Naive thymus-derived CD4-positive, alpha-beta T cell (primary cell): ENCODE results near the gene UBASH3B. TPM values are rescaled to one million over a fixed set of nuclear protein-coding genes. Genes with fewer than 3 reads are reported as not detected.

ENCODE experiments used
- ATAC-seq: fragments of 150-1000 bp; cut with Tn5 transposase; 2 replicates; pipeline ENCODE4 v1.10.0; 2021; ENCODE audit warnings: mild to moderate bottlenecking, moderate library complexity
- CTCF ChIA-PET: fragments of 350-600 bp; sonication (Branson Sonifier 250); formaldehyde crosslinking; loops from one replicate; lab custom pipeline; 2021; ENCODE audit warnings: antibody characterized with exemption; lab: Charles Lee
- POLR2A ChIA-PET: fragments of 350-600 bp; sonication (Branson Sonifier 250); formaldehyde crosslinking; loops from one replicate; lab custom pipeline; 2021; ENCODE audit warnings: antibody characterized with exemption, inconsistent platforms; lab: Charles Lee
- DNase-seq, 9 donors: peaks; one replicate each; pipeline versions ENCODE4 v3.0.0 to v3.0.0-alpha.2; 2020 to 2022; ENCODE audit warnings: mixed read lengths in 1 of 9
- H3K27ac ChIP-seq: one replicate; pipeline ENCODE4 v1.7.0; 2013; ENCODE audit warnings: mild to moderate bottlenecking, low read depth, low read length, moderate library complexity
- H3K27me3 ChIP-seq, 2 donors: one replicate each; pipeline ENCODE4 v1.7.0; 2013; ENCODE audit warnings: low read length in 2 of 2, mild to moderate bottlenecking in 2 of 2, moderate library complexity in 2 of 2; ENCODE audit not compliant: control insufficient read depth in 2 of 2, insufficient read depth in 2 of 2
- H3K36me3 ChIP-seq, 3 experiments: 1 replicate in 2 of 3; 2 replicates in 1 of 3; pipeline ENCODE4 v1.7.0; 2013; ENCODE audit warnings: low read length in 3 of 3, mild to moderate bottlenecking in 3 of 3, moderate library complexity in 1 of 3; ENCODE audit not compliant: insufficient read depth in 3 of 3, control insufficient read depth in 2 of 3
- H3K4me1 ChIP-seq, 2 donors: one replicate each; pipeline ENCODE4 v1.7.0; 2013; ENCODE audit warnings: low read length in 2 of 2, mild to moderate bottlenecking in 2 of 2, moderate library complexity in 1 of 2; ENCODE audit not compliant: control insufficient read depth in 2 of 2, insufficient read depth in 2 of 2
- H3K4me3 ChIP-seq: 2 replicates; pipeline ENCODE4 v1.7.0; 2013; ENCODE audit warnings: mild to moderate bottlenecking, low read length
- H3K9me3 ChIP-seq, 3 experiments: 1 replicate in 2 of 3; 2 replicates in 1 of 3; pipeline ENCODE4 v1.7.0; 2013; ENCODE audit warnings: low read length in 3 of 3; ENCODE audit not compliant: control insufficient read depth in 2 of 3
- H3K27ac Mint-ChIP-seq, 9 donors: one replicate each; pipeline ENCODE4 v1.8.0; 2020 to 2022; ENCODE audit warnings: mixed read lengths in 9 of 9, mild to moderate bottlenecking in 8 of 9, moderate library complexity in 5 of 9, inconsistent platforms in 2 of 9
- H3K27me3 Mint-ChIP-seq, 5 donors: one replicate each; pipeline ENCODE4 v1.8.0; 2021 to 2022; ENCODE audit warnings: mixed read lengths in 5 of 5, mild to moderate bottlenecking in 1 of 5
- H3K36me3 Mint-ChIP-seq, 5 donors: one replicate each; pipeline ENCODE4 v1.8.0; 2020 to 2022; ENCODE audit warnings: mixed read lengths in 5 of 5, mild to moderate bottlenecking in 3 of 5, inconsistent platforms in 1 of 5
- H3K4me1 Mint-ChIP-seq, 7 donors: one replicate each; pipeline ENCODE4 v1.8.0; 2020 to 2022; ENCODE audit warnings: mixed read lengths in 7 of 7, mild to moderate bottlenecking in 3 of 7, inconsistent platforms in 1 of 7
- H3K4me3 Mint-ChIP-seq, 10 donors: one replicate each; pipeline ENCODE4 v1.8.0; 2020 to 2022; ENCODE audit warnings: mild to moderate bottlenecking in 10 of 10, mixed read lengths in 10 of 10, moderate library complexity in 6 of 10, inconsistent platforms in 2 of 10
- H3K9me3 Mint-ChIP-seq, 11 donors: one replicate each; pipeline ENCODE4 v1.8.0; 2020 to 2022; ENCODE audit warnings: mixed read lengths in 11 of 11, mild to moderate bottlenecking in 4 of 11, inconsistent platforms in 1 of 11, moderate library complexity in 1 of 11
- intact Hi-C, 2 donors: fragments of 100-400 bp; cut with micrococcal nuclease; formaldehyde crosslinking; loops; one replicate each; pipeline ENCODE4 v1.15.1; 2023
- polyA plus RNA-seq, 2 donors: library from polyadenylated mRNA; unstranded; fragments of 300-500 nt; fragmentation: Illumina TruSeq; gene quantifications; one replicate each; pipeline ENCODE4 v1.2.3, GENCODE V29; 2021
- total RNA-seq, 6 experiments: library from RNA in 5 of 6; stranded (reverse) in 5 of 6; gene quantifications; 1 replicate in 5 of 6; 2 replicates in 1 of 6; pipeline ENCODE4 v1.2.3 and lab custom pipeline; 2021 to 2026

The UBASH3B gene
- total and polyA plus RNA-seq, 7 experiments from 2014 or later: 10.3 to 49.8 (median 42.3) TPM

DNA sequence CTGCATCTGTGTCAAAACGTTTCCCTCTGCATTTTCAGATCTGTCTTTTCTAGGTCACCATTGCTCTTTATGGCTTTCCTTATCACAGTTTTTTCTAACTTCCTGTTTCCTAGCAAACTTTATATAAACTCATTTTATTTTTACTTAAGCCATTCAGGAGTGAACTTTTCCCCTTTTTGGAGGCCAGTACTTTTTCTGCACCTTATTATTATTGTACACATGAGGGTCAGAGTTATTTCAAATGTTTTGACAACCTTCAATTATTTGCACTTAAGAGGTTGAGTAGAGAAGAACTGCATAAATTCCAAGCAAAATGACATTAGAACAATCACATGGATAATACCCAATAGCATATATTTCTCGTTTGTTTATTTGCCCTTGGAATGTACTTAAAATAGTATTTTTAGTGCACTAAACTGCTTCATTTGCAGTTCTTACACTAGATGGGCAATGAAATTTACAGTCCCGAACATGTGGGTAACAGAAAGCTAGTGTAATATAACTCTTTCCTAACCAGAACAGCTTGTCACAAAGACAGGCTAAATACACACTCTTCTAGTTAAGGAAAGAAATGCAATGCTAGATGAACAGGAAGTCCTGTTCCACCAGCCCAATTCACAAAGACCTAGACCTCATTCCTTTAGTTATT lies 79.5 kb downstream of the UBASH3B start:
- DNase-seq (no peak), ATAC-seq (no peak)
- Mint-ChIP-seq H3K4me1 (peaks cover 7 to 36% (median 19%) of the 10 kb centered on the region in 7 donors), H3K36me3 (peaks cover 0 to 12% (median 7%) of the 10 kb centered on the region in 5 donors), H3K9me3 (peaks cover 0 to 1% (median 0%) of the 10 kb centered on the region in 11 donors), H3K4me3 (peak overlapping the region in 4 of 10 donors; percentile 12 to 52 (median 38)), H3K27ac (peak overlapping the region in 4 of 9 donors; percentile 47 to 60 (median 54)), H3K27me3 (peaks cover 0 to 10% (median 0%) of the 10 kb centered on the region in 5 donors)
- POLR2A ChIA-PET: interaction anchor here (0.8 to 3.3 kb wide), 7 partner anchors 8 to 78 kb away, joined by 4 to 18 read pairs (median 7); no protein-coding TSS in a partner anchor
- Histone ChIP-seq H3K27me3 (no peaks in the 10 kb centered on the region), H3K4me1 (peaks cover 15 to 42% of the 10 kb centered on the region in 2 donors), H3K9me3 (no peaks in the 10 kb centered on the region), H3K36me3 (no peaks in the 10 kb centered on the region), H3K27ac (no peak overlapping the region), H3K4me3 (no peak overlapping the region)
- CTCF ChIA-PET: interaction anchor here (0.8 to 1.5 kb wide), 2 partner anchors 8 to 20 kb away, joined by 5 to 7 read pairs; no protein-coding TSS in a partner anchor
- intact Hi-C loops: no loop called here

GRCh38 chr11:122737951-122738693 lies 82.6 kb downstream of the UBASH3B start:
- Mint-ChIP-seq H3K4me3 (no peak overlapping the region), H3K9me3 (peaks cover 0 to under 1% (median 0%) of the 10 kb centered on the region in 11 donors), H3K36me3 (peaks cover 0 to 4% (median 0%) of the 10 kb centered on the region in 5 donors), H3K4me1 (peaks cover 7 to 24% (median 16%) of the 10 kb centered on the region in 7 donors), H3K27ac (no peak overlapping the region), H3K27me3 (peaks cover 0 to 19% (median 0%) of the 10 kb centered on the region in 5 donors)
- ChIA-PET POLR2A (interaction anchor here (1.5 to 3.2 kb wide), 3 partner anchors 11 to 82 kb away, joined by 4 to 18 read pairs (median 4); no protein-coding TSS in a partner anchor), CTCF (no interaction called here)
- Histone ChIP-seq H3K9me3 (no peaks in the 10 kb centered on the region), H3K4me1 (peaks cover 19 to 52% of the 10 kb centered on the region in 2 donors), H3K4me3 (no peak overlapping the region), H3K36me3 (no peaks in the 10 kb centered on the region), H3K27me3 (no peaks in the 10 kb centered on the region), H3K27ac (no peak overlapping the region)
- DNase-seq (no peak), ATAC-seq (no peak)
- intact Hi-C loops: no loop called here

GRCh38 chr11:122741613-122742300 lies 86.2 kb downstream of the UBASH3B start:
- peak overlapping the region in 1 of 9 donors; percentile 46 for H3K27ac Mint-ChIP-seq

GRCh38 chr11:122742301-122743018 lies 86.9 kb downstream of the UBASH3B start:
- peak overlapping the region in 1 of 9 donors; percentile 46 for H3K27ac Mint-ChIP-seq
- Histone ChIP-seq H3K36me3 (no peaks in the 10 kb centered on the region), H3K4me1 (peaks cover 46 to 62% of the 10 kb centered on the region in 2 donors), H3K27ac (peak overlapping the region; percentile 84), H3K27me3 (no peaks in the 10 kb centered on the region), H3K4me3 (no peak overlapping the region), H3K9me3 (no peaks in the 10 kb centered on the region)
- ATAC-seq: no peak
- CTCF ChIA-PET: interaction anchor here (0.8 to 5.4 kb wide), 5 partner anchors 13 to 86 kb away, joined by 3 to 45 read pairs (median 6); no protein-coding TSS in a partner anchor
- H3K36me3 Mint-ChIP-seq: peaks cover 0 to 5% (median 0%) of the 10 kb centered on the region in 5 donors
- POLR2A ChIA-PET: interaction anchor here (1.5 to 10.9 kb wide), 8 partner anchors 7 to 320 kb away, joined by 5 to 99 read pairs (median 16); partner anchors contain the start of genes HSPA8 and UBASH3B
- peaks cover 0 to 35% (median 20%) of the 10 kb centered on the region in 7 donors for H3K4me1 Mint-ChIP-seq
- H3K9me3 Mint-ChIP-seq: peaks cover 0 to 4% (median 0%) of the 10 kb centered on the region in 11 donors
- DNase-seq: no peak
- intact Hi-C loops: loop anchor here (5.0 to 10.0 kb wide), 2 partner anchors 710 to 1448 kb away; partner anchors contain the start of gene SC5D (in 1 of the 2)
- H3K27me3 Mint-ChIP-seq: peaks cover 0 to 22% (median 0%) of the 10 kb centered on the region in 5 donors
- H3K4me3 Mint-ChIP-seq: peak overlapping the region in 1 of 10 donors; percentile 46

More at GRCh38 chr11:122741613-122742300, 86.2 kb downstream of the UBASH3B start:
- Histone ChIP-seq H3K27ac (peak overlapping the region; percentile 84), H3K4me3 (no peak overlapping the region), H3K36me3 (no peaks in the 10 kb centered on the region), H3K4me1 (peaks cover 39 to 55% of the 10 kb centered on the region in 2 donors), H3K27me3 (no peaks in the 10 kb centered on the region), H3K9me3 (no peaks in the 10 kb centered on the region)
- peak overlapping the region in 2 of 10 donors; percentile 15 to 34 for H3K4me3 Mint-ChIP-seq
- H3K36me3 Mint-ChIP-seq: peaks cover 0 to 5% (median 0%) of the 10 kb centered on the region in 5 donors
- peaks cover 0 to 19% (median 0%) of the 10 kb centered on the region in 5 donors for H3K27me3 Mint-ChIP-seq
- peaks cover 0 to 28% (median 18%) of the 10 kb centered on the region in 7 donors for H3K4me1 Mint-ChIP-seq
- no peak for DNase-seq
- POLR2A ChIA-PET: interaction anchor here (5.3 to 10.9 kb wide), 2 partner anchors 14 to 44 kb away, joined by 45 to 99 read pairs; no protein-coding TSS in a partner anchor
- intact Hi-C loops: loop anchor here (5.0 to 10.0 kb wide), 2 partner anchors 711 to 1447 kb away; partner anchors contain the start of gene SC5D (in 1 of the 2)
- ATAC-seq: no peak
- CTCF ChIA-PET: no interaction called here
- H3K9me3 Mint-ChIP-seq: peaks cover 0 to 4% (median 0%) of the 10 kb centered on the region in 11 donors

- H3K4me1 Mint-ChIP-seq: peaks cover 0 to 36% (median 20%) of the 10 kb centered on the region in 7 donors
- DNase-seq: no peak
- H3K4me3 ChIP-seq: peak overlapping the region; percentile 39
These were observed 87.7 kb downstream of the UBASH3B start for GRCh38 chr11:122743097-122743741.

More at GRCh38 chr11:122743097-122743741, 87.7 kb downstream of the UBASH3B start:
- no peaks in the 10 kb centered on the region for H3K36me3 ChIP-seq
- Mint-ChIP-seq H3K9me3 (peaks cover 0 to 4% (median 0%) of the 10 kb centered on the region in 11 donors), H3K27me3 (peaks cover 0 to 23% (median 0%) of the 10 kb centered on the region in 5 donors), H3K27ac (no peak overlapping the region), H3K36me3 (peaks cover 0 to 5% (median 0%) of the 10 kb centered on the region in 5 donors), H3K4me3 (peak overlapping the region in 1 of 10 donors; percentile 46)
- POLR2A ChIA-PET: interaction anchor here (0.5 to 10.9 kb wide), 16 partner anchors 8 to 319 kb away, joined by 3 to 99 read pairs (median 7); partner anchors contain the start of genes HSPA8 and UBASH3B
- ATAC-seq: no peak
- no peaks in the 10 kb centered on the region for H3K9me3 ChIP-seq
- peak overlapping the region; percentile 84 for H3K27ac ChIP-seq
- peaks cover 51 to 64% of the 10 kb centered on the region in 2 donors for H3K4me1 ChIP-seq
- no peaks in the 10 kb centered on the region for H3K27me3 ChIP-seq
- CTCF ChIA-PET: interaction anchor here (0.8 to 5.4 kb wide), 5 partner anchors 12 to 87 kb away, joined by 3 to 45 read pairs (median 6); no protein-coding TSS in a partner anchor
- intact Hi-C loops: loop anchor here (5.0 to 10.0 kb wide), 2 partner anchors 709 to 1448 kb away; partner anchors contain the start of gene SC5D (in 1 of the 2)
